Left hindlimb (tissue), 1 donor: ENCODE measurements around the gene YY1.
A peak's percentile ranks its signal among the peaks of the same experiment; 100 is the strongest.
"Not testable (repeated sequence)": the region's sequence is repeated elsewhere in the genome, so short reads cannot be mapped to it uniquely, and the experiment has no call there.

Source experiments
- DNase-seq: peaks from one replicate; pipeline ENCODE4 v3.0.0-alpha.2; 2018

The YY1 gene

DNA sequence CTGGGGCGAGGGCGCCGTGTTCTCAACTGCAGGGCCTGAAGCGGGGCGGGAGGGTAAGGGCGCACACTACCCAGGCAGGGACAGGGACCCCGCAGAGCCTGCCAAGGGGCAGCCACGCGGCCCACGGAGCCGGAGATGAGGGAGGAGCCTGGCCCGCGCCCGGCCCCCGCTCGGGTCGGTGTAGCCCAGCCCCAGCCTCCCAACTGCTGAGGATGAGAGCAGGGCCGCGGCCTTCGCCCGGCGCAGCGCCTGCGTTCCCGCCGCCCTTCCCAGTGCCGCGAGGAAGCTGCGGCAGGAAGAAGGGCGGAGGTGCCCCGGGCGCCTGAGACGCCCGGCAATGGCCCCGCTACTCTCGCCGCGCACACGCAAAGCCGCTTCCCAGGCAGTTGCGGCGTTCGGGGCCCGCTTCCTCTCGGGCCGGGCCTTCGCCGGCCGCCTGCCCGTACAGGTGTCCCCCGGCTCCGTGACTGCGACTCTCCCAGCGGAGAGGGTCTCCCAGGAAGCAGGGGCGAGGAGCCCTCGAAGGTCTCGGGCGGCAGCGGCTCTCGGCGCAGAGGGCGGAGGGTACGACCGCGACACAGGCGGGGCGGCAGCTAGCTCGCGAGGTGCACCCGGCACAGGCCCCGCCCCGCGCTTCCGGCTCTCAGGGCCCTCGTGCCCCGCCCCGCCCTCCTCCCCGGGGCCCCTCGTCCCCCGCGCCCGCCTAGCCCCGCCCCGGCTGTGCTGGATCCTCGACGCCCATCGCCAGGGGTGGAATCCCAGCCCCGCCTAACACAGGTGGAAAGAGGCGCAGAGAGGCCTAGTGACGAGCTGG is 24.8 kb upstream of the YY1 start:
- peak; percentile 88 for DNase-seq

DNA sequence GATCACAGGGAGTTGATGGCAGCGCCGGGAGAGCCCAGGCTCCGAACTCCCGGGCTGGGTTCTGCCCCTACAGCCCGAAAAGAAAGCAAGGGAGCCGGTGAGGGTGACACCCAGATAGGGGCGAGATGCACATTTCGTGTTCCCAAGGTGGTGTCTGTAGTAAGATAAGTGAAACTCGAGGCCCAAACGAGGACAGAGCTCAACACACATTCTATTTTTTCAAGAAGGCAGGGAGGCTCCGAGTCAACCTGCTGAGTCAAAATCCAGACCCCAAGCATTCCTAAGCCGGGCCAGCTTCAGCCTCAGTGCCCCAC is 24.2 kb upstream of the YY1 start:
- no peak for DNase-seq

DNA sequence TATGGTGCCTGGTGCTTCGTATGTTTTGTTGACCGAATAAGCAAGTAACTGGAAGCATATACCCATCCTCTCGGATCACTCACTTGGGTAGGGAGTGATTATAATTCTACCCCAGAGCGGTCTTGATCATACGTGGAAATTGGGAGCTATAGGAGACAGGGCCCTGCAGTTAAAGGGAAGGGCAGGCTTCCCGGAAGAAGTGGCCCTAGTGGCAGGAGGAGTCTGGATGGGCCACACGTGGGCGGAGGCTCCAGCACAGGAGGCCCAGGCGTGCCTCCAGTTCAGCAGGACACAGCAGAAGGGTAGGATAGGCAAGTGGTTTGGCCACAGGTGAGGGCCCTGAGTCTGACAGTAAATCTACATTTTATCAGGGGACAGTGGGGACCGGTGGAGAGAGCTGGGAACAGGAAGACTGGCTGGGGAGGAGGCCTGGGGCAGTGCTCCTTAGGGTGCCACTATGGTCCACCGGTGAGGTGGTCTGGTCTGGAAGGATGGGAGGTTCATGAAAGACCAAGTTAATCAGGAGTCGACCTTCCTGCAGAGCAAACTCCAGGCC is 23.5 kb upstream of the YY1 start:
- DNase-seq = no peak

DNA sequence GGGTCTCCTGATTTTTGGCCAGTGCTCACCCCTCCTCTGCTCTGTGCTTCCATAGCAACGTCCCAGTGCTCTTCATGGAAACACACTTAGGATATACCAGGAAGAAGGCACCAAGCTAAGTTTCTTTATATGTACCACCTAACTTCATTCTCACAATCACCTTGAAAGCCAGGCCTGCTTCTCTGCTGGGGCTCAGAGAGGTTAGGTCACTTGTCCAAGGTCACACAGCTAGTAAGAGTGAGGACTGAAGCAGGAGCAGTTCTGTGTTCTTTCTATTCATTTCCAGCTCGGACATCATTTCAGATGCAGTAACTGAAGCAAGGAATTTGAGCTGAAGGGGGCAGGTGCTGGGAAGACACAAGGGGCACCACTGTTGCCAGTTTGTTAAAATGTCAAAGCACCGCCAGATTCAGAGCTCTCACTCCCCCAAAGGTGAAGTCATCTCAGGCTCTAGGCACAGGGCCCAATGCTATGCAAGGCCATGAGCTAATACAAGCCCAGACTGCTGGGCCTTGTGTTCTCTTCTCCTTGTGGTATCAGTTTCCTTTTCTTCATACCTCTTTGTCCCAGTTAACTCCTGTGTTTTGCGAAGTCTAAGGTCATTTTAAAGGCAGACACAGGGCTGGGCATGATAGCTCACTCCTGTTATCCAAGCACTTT is 19.7 kb upstream of the YY1 start:
- DNase-seq = no peak

DNA sequence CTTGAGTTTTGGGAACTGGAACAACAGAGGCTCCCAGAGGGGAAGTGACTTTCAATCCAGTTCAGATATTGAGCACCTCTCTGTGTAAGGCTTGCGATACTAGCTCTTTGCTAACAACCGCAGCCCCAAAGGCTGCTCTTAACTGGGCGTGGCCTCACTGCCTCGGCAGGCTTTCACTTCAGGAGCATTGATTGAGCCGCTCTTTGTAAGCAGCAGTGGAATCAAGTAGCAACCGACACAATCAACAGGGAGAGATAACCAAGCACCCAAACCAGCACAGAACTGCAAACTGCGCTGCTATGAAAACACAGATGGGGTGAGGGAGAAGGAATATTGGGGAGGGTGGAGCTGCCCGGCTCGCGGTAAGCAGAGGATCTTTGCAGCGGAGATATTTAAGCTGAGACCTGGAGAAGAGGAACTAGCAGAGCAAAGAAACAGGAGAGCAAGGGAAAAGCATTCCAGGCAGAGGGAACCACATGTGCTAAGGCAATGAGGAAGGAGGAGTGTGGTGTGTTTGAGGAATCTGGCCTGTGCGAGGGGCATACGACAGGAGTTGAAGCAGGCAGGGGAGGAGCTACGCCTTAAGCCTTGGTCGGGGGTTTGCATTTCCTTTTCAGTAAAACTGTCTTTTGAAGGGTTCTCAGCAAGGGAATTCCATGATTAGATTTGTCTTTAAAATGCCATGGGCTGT is 17.3 kb upstream of the YY1 start:
- DNase-seq = peak; percentile 42

DNA sequence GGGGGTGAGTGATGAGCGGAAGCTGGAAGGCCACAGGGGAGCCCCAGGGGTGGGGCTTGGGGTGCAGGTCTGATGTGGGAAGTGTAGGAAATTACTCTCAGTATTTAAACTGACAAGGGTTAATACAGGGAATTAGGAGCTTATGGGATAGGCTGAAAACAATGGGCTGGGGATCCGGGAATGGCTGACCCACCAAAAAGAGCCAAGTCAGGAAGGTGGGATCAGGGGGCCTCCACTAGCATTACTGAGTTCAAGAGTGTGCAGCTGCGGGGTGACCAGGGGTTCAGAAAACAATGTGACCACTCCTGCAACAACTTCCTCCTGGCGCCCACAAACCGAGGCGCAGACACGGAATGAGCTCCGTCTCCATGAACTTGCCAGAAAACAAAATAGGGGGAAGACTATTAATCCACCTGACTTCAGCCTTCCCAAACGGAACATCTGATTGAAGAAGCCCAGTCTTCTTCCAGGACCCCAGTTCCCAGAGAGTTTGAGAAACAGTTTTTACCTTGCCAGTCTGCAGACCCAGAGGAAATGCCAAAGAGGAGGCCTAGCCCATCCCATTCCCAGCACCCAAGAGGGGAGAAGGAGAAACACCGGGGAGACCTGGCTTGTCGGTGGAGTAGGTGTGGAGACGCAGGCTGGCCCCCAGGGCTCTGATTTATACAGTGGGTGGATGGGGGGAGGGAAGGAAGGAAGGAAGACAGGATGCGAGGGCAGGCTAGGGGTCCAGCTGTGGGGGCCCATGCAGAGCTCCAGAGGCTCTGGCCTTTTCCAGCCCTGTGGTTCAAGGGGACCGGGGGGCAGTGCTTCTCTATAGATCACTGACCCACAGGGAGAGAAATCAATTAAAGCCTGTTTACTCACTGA is 16.5 kb upstream of the YY1 start:
- no peak for DNase-seq

DNA sequence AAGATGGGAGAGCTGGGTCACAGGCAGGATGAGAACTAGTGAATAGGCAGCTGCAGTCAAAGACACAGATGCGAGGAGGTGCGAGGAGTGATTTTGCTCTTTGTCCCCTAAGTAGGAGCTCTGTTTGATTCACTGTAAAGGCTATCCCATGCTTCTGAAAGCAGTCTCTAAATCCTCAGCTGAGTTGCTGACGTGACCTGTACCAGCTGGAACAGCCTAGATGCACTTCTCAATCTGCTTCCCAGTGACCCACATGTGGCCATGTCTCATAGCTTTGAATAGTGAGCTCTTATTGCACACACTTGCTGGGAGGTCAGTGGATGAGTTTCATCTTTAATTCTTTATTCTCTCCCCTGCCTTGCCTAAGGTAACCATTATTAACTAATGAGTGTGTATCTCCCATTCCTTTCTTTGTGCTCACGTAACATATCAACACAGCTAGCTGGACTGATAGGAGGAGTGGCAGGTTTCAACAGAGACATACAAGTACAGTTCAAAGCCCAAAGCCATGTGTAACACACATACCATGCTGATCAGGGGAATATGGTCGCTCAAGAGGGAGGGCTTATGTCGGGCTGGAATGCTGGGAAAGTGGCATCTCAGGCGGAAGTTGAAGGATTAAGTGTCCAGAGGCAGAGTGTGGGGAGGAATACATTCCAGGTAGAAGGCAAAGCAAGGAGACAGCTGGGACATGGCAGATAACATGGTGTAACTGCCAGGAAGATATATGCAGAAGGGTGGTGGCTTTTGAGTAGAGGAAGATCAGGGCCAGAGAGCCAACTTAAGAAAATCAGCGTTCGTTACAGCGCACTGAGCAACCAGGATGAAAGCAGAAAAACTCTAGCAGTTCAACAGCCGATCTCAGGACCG is 15.4 kb upstream of the YY1 start:
- no peak for DNase-seq

DNA sequence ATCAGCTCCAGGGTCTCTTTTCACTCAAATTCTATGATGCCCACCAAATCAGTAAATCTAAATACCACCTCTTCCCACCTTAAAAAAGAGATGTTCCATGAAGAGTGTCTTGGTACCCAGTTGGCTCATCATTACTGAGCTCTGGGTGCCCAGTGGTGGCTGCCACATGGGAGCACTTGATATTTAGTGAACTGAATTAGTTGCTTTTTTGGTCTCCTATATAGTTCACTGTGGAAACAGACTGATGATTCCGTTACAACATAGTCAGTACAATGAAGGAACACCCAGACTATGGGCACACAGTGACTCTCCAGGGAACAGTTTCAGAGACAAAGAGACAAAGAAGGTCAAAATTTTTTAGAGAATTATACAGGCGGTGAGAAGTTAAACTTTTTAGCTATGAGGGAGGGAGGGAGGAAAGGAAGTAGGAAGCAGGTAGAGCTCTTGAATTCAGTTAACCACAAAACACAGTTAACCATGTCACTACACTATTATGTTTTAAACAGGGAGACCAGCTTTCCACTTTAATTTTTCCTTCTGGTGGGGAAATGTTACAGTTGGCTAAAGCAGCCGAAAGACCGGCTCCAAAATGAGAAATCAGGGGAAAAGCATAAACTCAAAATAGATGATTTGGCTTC is 14.6 kb upstream of the YY1 start:
- DNase-seq = no peak

DNA sequence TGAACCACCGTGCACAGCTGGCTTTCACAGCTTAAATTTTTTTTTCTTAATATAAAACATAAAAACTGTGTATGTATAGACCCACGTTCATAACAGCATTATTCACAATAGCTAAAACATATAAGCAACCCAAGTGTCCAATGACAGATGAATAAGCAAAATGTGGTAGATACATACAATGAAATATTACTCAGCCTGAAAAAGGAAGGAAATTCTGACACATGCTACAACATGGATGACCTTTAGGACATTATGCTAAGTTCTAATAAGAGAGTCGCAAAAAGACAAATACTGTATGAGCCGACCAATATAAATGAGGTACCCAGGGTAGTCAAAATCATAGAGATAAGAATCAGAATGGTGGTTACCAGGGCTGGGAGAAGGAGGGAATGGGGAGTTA is 13.8 kb upstream of the YY1 start:
- no peak for DNase-seq

DNA sequence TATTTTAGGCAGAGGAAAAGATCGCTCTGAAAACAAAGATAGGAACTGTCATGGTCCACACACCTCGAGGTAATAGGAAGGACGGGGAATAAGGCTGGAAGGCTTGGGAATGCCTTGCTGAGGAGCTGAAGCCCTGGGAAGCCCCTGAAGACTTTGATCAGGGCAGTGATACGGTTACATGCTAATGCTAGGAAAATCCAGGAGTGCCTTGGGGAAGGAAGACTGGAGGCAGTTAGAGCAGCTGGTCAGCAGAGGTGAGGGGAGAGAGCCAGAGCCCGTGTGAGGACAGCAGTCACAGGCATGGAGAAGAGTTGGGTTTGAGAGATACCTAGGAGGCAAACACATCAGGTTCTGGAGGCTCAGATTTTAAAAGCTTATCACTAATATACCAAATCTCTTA is 8.6 kb upstream of the YY1 start:
- no peak for DNase-seq

DNA sequence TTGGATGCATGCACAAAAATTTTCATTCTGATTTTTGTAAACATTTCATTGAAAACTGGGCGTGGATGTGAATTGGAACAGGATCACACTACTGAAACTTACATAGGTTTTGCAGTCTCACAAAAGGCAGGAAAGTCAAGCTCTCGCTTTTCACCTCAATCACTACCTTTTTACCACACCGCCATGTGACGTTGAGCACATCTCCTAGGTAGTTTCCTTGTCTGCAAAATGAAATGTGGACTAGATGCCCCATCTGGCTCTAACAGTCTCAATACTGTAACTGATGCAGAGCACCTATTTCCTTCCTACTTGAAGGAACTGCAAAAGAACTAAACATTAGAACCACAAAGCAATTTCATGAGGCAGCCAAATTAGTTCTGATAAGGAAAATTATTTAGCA is 4.4 kb upstream of the YY1 start:
- no peak for DNase-seq

DNA sequence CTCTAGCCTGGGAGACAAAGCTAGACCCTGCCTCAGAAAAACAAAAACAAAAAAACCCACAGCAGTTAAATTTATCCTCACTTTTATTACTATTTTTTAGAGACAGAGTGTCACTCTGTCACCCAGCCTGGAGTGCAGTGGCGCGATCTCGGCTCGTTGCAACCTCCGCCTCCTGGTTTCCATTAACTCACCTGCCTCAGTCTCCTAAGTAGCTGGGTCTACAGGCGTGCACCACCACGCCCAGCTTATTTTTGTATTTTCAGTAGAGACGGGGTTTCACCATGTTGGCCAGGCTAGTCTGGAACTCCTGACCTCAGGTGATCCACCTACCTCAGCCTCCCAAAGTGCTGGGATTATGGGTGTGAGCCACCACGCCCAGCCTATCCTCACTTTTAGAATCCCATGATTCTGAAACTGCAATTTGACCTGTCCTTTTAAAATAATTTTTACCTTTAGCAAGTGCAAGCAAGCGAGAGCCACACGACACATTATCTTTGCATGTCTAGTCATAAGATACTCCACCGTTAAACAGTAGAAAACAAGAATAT is 2.6 kb upstream of the YY1 start:
- DNase-seq = not testable (repeated sequence)

DNA sequence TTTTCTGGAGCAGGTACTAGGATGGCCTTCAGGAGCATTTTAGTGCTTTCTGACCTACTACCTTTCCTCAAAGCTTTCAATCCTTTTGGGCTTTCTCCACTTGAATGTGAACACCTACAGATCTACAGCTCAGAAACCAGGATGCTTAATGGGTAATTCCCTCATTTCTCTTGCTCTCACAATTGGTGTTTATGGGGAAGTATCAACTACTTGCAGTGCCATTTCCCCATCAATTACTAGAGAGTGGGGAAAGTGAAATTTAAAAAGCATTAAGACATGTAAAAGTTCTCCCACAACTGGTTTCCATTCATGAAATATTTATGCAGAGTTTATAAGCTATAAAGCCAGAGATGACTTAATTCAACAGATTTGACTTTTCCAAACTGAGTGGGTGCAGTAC is 2.1 kb upstream of the YY1 start:
- no peak for DNase-seq

DNA sequence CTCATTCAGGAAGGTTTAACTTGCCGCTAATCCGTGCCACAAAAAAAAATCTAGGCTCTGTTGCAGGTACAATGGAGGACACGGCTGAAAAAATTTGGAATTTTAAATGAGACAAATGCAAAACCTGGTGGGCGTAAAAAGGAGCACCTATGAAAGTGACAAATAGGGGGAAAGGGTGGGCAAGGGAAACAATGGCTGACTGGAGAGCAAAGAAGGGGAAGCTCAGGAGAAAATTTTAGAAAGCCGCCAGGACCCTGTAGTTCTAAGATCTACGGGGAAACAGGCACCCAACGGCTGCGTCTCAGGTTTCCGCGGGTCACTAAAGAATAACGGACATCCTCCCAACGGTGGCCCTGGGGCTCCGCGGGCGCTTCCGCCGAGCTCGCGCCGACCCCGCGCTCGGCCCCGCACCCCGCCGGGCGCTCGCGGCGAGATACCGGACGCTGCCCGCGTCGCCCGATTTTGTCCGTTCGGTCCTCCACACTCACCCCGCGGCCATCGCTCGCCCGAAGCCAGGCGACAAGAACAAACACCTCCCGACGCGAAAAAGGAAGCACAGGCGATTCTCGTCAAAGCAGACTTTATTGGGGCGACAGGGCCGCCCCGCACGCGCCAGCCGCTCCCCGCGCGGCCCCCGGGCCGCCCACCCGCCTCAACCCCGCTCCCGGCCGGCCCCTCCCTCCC is 1.1 kb upstream of the YY1 start:
- no peak for DNase-seq

DNA sequence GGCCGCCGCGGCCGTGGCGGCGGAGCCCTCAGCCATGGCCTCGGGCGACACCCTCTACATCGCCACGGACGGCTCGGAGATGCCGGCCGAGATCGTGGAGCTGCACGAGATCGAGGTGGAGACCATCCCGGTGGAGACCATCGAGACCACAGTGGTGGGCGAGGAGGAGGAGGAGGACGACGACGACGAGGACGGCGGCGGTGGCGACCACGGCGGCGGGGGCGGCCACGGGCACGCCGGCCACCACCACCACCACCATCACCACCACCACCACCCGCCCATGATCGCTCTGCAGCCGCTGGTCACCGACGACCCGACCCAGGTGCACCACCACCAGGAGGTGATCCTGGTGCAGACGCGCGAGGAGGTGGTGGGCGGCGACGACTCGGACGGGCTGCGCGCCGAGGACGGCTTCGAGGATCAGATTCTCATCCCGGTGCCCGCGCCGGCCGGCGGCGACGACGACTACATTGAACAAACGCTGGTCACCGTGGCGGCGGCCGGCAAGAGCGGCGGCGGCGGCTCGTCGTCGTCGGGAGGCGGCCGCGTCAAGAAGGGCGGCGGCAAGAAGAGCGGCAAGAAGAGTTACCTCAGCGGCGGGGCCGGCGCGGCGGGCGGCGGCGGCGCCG is 381 bp downstream of the YY1 start:
- DNase-seq = peak; percentile 58

DNA sequence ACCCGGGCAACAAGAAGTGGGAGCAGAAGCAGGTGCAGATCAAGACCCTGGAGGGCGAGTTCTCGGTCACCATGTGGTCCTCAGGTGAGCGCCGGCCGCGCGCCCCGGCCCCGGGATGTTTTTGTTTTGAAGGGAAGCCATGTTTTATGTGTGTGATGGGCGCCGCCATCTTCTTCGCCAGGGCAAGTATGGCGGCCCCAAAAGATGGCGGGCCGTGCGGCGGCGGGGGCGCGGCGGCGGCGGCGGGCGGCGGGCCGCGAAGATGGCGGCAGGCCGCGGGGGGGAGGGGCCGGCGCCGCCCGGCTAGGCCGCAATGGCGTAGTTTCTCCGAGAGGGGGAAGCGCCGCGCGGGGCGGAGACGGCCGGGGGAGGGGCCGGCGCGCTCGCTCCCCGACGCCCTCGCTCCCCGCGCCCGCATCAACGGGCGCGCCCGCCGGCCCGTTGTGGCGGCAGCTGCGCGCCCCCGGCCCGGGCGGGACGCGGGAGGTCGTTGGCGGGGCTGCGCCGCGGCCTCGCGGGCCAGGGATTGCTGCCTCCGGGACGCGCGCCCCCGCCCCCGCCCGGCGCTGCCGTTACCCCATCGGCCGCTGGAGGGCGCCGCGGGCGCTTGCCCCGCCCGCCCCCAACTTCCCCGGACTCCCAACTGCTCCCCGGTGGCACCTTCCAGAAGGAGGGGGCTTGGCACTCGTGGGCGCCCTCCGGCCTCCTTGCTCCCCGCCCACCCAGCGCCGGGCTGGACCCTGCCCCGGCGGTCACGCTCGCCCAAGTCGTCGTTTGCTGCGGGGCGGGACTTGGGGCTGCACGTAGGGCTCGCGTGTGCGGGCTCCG is 1.1 kb downstream of the YY1 start:
- DNase-seq = peak; percentile 91

DNA sequence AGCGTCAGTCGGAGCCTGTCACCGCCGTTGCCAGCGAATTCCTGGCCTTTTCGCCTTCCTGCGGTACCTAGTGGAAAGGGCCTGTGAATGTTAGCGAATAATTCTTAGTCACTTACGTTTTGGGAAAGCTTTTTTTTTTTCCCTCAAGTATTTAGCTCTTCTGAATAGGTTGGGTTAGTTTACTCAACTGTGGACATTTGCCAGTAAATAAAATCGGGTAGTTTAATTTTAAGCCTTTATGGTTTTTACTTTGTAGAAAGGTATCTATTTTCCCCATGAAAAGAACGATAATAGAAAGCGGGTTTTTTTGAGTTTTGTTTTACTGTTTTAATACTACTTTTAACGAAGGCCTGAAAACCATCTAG is 1.7 kb downstream of the YY1 start:
- DNase-seq = no peak

DNA sequence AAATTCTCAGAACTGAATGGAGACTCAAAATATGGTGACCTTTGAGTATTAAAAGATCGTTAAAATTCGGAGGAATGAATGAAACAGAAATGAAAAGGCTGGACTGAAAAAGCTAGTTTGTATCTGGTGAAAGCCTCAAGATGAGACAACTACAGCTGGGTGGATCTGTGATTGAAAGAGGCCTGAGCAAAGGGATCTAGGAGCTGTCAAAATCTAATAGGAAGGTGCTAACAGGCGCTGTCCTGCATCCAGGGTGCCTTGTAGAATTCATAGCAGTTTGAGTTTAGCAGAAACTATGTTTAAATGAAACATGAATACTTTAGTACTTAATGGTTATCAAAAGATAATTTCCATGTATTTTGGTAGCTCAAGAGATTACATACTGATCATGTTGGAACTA is 2.3 kb downstream of the YY1 start:
- no peak for DNase-seq

DNA sequence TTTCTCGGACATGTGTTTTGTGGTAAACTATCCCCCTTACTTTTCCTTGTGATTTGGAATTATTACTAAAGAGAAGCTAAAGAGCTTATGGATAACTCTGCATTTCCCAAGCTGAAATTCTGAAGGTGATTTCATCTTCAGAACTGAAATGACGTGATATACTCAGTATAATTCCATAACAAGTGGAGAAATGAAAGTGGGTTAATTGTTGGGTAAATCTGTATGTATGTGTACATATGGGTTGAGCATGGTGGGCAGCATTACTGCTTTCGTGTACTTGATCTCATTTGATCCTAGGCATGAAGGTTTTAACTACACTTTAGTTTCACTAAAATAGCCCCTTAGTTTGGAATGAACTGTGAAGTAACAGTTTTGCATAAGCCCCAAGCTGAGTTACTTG is 4.1 kb downstream of the YY1 start:
- DNase-seq = no peak
